GM23338 (cell line): ENCODE results near the gene PLAC8L1.

Experiments used
- CREB1 ChIP-seq: fragments of 250-450 bp; sonication (Bioruptor Pico); IDR thresholded peaks from 2 replicates; pipeline ENCODE4 v1.5.0; 2020; ENCODE audit warnings: low read depth, mild to moderate bottlenecking, moderate library complexity
- CTCF ChIP-seq, 2 experiments: fragments of 200-600 bp in 1 of 2; sonication (generic) in 1 of 2; conservative IDR thresholded peaks; 2 replicates each; pipeline versions ENCODE4 v1.5.1 to v1.6.1; 2016 to 2017; ENCODE audit warnings: antibody characterized with exemption in 2 of 2, low read depth in 2 of 2, mild to moderate bottlenecking in 2 of 2, moderate library complexity in 1 of 2
- ETS1 ChIP-seq: IDR thresholded peaks from 2 replicates; pipeline ENCODE4 v1.6.1; 2016; ENCODE audit warnings: antibody characterized with exemption
- EZH2 ChIP-seq: fragments of 200-600 bp; sonication (generic); IDR thresholded peaks from one replicate; pipeline ENCODE4 v1.8.0; 2017; ENCODE audit warnings: antibody characterized with exemption, mild to moderate bottlenecking, low read depth; ENCODE audit not compliant: unreplicated experiment
- EZH2phosphoT487 ChIP-seq: fragments of 200-600 bp; sonication (generic); IDR thresholded peaks from one replicate; pipeline ENCODE4 v1.8.1; 2018; ENCODE audit warnings: antibody characterized with exemption; ENCODE audit not compliant: unreplicated experiment
- JUNB ChIP-seq: IDR thresholded peaks from one replicate; pipeline ENCODE4 v1.6.1; 2016; ENCODE audit warnings: antibody characterized with exemption; ENCODE audit not compliant: unreplicated experiment
- NANOG ChIP-seq: IDR thresholded peaks from 2 replicates; pipeline ENCODE4 v1.6.1; 2016; ENCODE audit warnings: antibody characterized with exemption, borderline replicate concordance
- POLR2AphosphoS5 ChIP-seq: IDR thresholded peaks from 2 replicates; pipeline ENCODE4 v1.6.1; 2016; ENCODE audit warnings: antibody characterized with exemption, low read depth
- REST ChIP-seq: IDR thresholded peaks from one replicate; pipeline ENCODE4 v1.6.1; 2018; ENCODE audit warnings: antibody characterized with exemption; ENCODE audit not compliant: unreplicated experiment
- STAT1 ChIP-seq: IDR thresholded peaks from one replicate; pipeline ENCODE4 v1.6.1; 2016; ENCODE audit warnings: antibody characterized with exemption; ENCODE audit not compliant: unreplicated experiment
- ZNF114 ChIP-seq: fragments of 250-450 bp; sonication (Bioruptor Pico); IDR thresholded peaks from 2 replicates; pipeline ENCODE4 v1.5.0; 2020; ENCODE audit warnings: mild to moderate bottlenecking, moderate library complexity
- ZNF331 ChIP-seq: fragments of 250-450 bp; sonication (Bioruptor Pico); IDR thresholded peaks from 2 replicates; pipeline ENCODE4 v1.5.0; 2020; ENCODE audit warnings: low read depth, mild to moderate bottlenecking, moderate library complexity

- TF ChIP-seq POLR2AphosphoS5, result no peak
- TF ChIP-seq CTCF (conservative IDR thresholded peaks at IDR 0.05; ENCODE audit: low read depth in 2 of 2), result no peak
- no peak for TF ChIP-seq EZH2
- TF ChIP-seq REST, result no peak
- TF ChIP-seq STAT1, result no peak
- no peak for TF ChIP-seq JUNB
- TF ChIP-seq EZH2phosphoT487, result no peak
- no peak for TF ChIP-seq CREB1 (CRISPR knock-in tag)
- TF ChIP-seq NANOG, result no peak
- no peak for TF ChIP-seq ETS1
- TF ChIP-seq ZNF331 (CRISPR knock-in tag), result no peak
- no peak for TF ChIP-seq ZNF114 (CRISPR knock-in tag)
Observed at GRCh38 chr5:146072595-146072994, 32.8 kb downstream of the PLAC8L1 start.
